ENCODE data around the gene MRPL21. TPM values are rescaled to one million over a fixed set of nuclear protein-coding genes. Genes with fewer than 3 reads are reported as not detected.
"Not testable (repeated sequence)": the region's sequence is repeated elsewhere in the genome, so short reads cannot be mapped to it uniquely, and the experiment has no call there.

The MRPL21 gene
- total RNA-seq, 1 donor from 2014 or later: 43.2 TPM

- DNase-seq: no peak
Observed at GRCh38 chr11:68908273-68908672, 4.6 kb upstream of the MRPL21 start.

DNA sequence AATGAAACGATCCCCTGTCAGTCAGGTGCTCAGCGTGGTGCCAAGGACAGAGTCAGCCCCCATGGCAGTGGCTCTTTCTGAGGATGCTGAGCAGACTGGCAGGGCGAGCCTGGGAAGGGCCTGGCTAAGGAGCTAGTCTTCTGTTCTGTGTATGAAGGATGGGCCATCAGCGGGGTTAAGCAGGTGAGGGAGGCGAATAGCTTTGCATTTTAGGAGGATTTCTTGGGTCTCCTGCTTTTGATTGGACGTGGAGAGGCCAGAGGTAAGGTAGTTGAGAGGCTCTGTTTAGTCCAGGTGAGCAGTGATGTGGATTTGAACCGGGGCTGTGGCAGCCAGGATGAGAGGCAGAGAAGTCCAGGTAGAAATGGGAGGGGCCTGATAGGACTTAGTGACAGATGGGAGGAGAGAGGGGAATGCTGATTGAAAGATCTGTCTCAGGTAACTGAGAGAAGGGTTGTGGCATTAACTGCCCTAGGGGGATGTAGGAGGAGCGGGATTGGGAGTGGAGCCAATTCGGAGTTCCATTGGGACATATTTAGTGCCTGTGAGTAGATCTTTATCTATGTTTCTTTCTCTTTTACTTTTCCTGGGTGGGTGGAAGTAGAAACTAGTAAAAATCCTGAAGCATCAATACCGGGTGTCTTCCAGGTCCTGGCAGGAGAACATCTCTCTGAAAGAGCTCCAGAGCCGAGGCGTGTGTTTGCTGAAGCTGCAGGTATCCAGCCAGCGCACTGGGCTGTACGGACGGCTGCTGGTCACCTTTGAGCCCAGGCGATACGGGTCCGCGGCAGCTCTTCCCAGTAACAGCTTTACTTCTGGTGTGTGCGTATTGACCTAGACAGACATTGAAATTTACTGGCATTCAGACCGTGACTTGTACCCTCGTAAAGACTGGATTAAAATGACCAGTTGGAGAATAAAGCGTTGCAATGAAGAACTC, 2.1 kb upstream of the MRPL21 start:
- DNase-seq: no peak

DNA sequence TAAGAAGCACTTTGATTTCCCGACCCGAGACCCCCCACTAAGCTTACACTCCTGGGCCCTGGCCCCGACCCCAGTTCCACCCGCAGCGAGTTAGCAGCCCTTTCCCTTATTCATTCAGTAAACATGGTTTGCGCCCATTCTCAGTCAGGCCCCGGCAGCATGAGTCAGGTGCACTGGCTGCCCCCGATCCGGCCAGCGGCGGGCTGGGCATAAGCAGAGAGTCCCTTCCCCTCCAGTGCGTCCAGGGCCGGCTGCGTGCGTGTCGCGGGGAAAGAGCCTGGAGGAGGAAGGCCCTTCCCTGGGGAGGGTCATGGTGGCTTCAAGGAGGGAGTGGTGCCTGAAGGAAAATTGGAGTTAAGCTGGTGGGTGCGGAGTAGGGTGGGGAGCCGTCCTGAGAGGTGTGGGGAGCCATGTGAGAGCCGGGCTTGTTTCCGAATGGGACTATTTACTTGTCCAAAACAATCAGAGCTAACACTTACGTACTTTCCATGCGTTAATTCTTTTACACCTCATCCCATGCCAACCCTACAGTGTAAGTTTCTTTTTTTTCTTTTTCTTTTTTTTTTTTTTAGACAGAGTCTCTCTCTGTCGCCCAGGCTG, 716 bp upstream of the MRPL21 start:
- no peak for DNase-seq

GRCh38 chr11:68900835-68901381, 2.7 kb downstream of the MRPL21 start:
- DNase-seq: no peak

DNA sequence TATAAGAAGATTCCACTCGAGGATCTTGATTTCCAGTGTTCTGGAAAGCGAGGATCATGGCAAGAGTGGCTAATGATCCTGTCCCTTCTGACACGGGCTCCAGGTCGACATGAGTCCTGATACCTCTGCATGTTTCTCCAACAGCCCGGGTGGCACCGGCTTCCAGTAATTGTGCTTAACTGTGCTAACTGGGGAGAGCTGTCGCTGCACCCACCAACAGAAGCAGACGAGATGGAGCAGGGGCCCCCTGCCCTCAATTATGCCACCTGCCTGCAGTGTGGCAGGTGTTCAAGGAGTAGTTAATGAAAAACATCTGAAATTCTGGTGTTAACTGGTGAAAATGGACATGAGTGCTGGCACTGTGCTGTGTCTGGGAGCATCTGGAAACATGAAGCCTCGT, 6.2 kb downstream of the MRPL21 start:
- DNase-seq: no peak

DNA sequence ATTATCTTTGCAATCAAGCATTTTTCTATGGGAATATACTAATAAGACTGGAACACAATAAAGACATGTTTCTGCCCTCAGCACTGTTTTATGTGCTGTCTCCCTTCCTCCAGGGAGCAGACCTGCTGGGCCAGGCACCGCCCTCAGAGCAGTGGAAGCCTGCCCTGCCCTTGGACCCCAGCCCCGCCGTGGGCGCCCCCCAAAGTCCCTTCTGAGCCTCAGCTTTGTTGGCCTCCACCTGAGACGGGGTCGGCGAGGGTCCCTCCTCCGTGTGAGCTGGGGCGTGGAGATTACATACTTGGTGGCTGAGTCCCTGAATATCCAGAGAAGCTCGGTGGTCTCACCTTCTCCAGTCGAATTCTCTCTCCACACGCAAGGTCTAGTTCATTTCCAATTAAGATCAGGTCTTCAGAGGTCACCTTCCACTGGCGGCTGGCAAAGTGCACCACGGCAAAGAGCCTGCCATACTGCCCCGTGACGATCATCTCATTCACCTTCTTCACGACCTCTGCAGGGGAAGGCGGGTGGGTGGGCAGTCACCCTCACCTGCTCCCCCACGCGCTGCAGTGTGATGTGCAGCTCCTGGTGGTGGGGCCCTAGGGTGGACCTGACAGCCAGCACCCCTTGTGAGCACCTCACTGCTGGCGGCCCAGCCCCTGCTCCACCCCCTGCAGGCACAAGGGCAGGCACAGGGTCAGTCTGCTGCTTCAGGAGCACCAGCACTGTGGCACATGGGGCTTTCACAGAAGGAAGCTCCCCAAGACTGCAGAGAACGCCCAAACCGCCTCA, 7.3 kb downstream of the MRPL21 start:
- no peak for DNase-seq

- no peak for DNase-seq
Observed at GRCh38 chr11:68893282-68893681, 10.3 kb downstream of the MRPL21 start.

DNA sequence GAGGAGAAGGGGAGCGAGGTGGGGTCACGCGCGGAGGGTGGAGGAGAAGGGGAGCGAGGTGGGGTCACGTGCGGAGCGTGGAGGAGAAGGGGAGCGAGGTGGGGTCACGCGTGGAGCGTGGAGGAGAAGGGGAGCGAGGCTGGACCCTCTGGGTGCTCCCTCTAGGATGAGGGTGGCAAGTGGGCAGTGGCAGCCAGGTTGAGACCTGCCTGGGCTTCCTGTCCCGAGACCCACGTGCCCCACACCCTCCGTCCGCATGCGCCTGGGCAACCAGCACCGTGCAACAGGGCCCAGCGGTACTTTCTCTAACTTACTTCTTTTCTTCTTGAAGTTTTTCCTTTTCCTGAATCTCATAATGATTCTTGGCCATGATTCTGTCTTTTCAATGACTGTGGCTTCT, 11.1 kb downstream of the MRPL21 start:
- no peak for DNase-seq

- DNase-seq: no peak
Observed at GRCh38 chr11:68891351-68891948, 12.2 kb downstream of the MRPL21 start.

GRCh38 chr11:68890490-68891231, 13.0 kb downstream of the MRPL21 start:
- peak; percentile 34 for DNase-seq

DNA sequence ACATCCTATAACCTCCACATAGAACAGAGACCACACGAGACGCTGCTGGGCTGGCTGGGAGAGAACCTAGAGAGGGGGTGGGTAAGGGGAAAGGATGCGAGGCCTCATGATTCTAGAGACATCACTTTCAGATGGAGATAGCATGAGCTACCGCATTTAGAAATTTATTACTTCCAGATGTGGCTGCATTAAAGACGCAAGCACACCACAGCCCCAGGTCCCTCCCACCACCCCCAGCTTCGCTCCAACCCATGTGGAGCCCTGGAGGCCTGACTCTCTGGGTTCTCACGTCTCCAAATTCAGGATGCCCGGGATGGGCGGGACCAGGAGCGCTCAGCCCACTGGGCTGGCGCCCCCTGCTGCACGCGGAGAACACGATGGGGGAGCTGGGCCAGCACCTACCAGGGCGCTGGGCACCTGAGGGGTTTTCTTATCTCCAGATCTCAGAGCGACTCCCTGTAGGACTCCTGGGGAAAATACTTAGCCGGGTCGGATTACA, 13.6 kb downstream of the MRPL21 start:
- no peak for DNase-seq

- not testable (repeated sequence) for DNase-seq
Observed at GRCh38 chr11:68884827-68885226, 18.8 kb downstream of the MRPL21 start.

- no peak for DNase-seq
Observed at GRCh38 chr11:68882391-68882790, 21.2 kb downstream of the MRPL21 start.

DNA sequence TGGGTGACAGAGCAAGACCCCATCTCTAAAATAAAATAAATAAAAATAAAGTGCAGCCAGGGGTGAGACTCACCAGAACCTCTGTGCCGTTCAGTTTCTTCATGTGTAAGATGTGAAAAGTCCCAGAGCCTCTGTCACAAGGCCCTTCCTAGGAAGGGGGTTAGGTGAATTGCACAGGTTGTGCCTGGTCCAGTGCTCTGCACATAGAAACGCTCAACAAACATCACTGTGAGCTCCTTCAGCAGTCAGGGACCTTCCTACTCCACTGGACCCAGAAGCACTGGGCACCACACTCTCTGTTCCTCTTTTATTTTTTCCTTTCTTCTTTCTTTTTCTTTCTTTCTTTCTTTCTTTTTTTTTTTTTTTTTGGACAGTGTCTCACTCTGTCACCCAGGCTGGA, 22.3 kb downstream of the MRPL21 start:
- DNase-seq: no peak

- no peak for DNase-seq
Observed at GRCh38 chr11:68880851-68881250, 22.8 kb downstream of the MRPL21 start.

DNA sequence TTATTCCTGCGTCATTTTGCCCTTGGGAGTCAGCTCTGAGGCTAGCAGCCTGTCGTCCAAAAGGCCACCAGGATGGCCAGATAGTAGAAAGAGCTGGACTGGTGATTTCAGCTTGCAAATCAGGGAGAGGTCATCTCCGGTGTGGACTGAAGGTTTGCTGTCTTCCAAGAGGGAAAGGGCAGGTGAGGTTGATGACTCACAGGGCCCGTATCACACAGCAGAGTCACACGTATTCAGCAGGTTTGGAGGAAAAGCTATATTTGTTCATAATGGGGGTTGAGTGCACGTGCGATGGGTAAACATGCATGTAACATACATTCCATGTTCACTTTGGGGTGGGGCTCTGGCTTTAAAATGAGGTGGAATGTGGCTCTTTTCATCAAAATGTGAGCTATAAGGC, 25.6 kb downstream of the MRPL21 start:
- no peak for DNase-seq

DNA sequence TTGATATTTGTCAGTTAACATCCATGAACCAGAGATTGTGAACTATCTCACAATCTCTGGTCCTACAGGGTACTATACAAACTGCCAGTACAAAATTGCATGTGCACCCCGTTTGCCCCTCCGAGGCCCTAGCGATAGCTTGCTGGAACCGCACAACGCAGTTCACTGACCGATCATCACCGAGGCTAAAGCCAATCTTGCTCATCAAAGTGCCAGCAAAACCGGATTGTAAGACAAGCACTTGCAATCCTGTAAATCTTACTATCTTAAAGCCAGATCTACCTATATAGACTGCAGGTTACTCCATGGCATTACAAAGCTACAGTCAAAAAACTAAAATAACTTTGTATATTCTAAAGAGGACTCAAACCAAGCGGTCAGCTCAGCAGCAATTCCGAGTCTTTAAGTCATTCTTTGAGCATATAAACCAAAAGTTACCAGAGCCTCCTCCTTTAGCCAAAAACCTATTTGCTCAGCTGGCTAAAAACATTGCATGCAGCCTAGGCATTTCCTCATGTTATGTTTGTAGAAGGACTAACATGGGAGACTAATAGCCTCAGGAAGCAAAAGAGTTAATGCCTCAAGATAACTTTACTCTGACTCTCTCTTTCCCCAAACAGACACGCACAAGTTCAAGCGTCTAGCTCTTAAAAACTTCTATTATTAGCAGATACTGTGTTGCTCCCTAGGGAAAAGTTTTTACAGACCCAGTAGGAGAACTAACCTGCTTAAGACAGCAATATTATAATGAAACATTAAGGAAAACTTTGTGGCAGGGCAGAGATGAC, 31.2 kb downstream of the MRPL21 start:
- DNase-seq: no peak

GRCh38 chr11:68870470-68870869, 33.2 kb downstream of the MRPL21 start:
- DNase-seq: no peak

DNA sequence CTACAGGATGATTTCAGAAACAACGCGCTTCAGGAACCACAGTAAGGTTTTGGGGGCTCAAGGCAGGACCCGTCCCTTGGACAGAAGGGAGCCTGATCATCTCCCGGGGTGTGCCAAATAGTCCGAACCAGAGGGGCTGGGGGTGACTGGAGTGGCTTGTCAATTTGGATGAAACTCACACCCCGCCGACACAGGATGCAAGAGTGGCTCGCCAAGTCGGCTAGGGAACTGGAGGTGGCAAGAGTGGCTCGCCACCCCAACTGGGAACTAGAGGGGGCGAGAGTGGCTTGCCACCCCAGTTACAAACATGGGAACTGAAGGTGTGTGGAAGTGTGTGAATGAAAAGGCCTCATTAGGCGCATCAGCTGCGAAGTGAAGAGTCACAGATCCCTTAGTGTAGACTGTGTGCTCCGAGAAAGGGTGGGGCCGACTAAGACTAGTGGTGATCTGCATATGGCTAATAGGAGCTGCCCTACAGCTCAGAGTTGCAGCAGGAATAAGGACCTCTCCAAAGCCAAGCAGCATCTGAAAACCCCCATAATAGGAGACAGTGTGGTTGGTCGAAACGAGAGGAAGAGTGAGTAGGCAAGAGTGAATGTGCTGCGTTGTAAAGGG, 35.3 kb downstream of the MRPL21 start:
- no peak for DNase-seq

DNA sequence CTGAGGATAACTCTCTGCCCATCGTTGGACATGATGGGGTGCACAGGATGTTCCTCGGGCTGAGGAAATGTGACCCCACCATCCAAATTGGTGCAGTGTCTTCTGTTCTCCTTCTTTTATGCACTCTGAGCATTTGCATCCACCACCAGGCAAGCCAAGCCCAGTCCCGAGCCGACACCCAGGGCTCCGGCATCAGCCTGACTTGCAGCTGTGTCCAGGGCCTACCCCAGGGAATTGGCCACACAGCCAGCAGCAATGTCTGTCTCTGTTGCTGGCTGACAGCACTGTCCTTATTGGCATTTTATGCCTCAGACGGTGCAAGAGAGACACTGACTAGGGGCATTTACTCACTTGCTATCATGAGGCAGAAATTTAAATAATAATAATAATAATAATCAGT, 36.6 kb downstream of the MRPL21 start:
- DNase-seq: no peak

All from occipital lobe (tissue), 2 donors.